Bone marrow (tissue), 2 donors: Measurements from ENCODE around the gene LCE1B.

Source experiments
- DNase-seq, 2 donors: peaks; one replicate each; lab custom pipeline; 2025; lab: John Stamatoyannopoulos, UW

Gene LCE1B

GRCh38 chr1:152861374-152861773, 49.6 kb downstream of the LCE1B start:
- DNase-seq, result no peak
